GM18502 (cell line): ENCODE measurements around the gene EEPD1.

Experiments used
- ATAC-seq: cut with Tn5 transposase; IDR thresholded peaks from one replicate; pipeline ENCODE4 v1.9.1; 2021; ENCODE audit warnings: mild to moderate bottlenecking; ENCODE audit not compliant: unreplicated experiment, poor library complexity

EEPD1 gene

GRCh38 chr7:36153571-36154097 is 580 bp downstream of the EEPD1 start:
- peak; percentile 17 for ATAC-seq

DNA sequence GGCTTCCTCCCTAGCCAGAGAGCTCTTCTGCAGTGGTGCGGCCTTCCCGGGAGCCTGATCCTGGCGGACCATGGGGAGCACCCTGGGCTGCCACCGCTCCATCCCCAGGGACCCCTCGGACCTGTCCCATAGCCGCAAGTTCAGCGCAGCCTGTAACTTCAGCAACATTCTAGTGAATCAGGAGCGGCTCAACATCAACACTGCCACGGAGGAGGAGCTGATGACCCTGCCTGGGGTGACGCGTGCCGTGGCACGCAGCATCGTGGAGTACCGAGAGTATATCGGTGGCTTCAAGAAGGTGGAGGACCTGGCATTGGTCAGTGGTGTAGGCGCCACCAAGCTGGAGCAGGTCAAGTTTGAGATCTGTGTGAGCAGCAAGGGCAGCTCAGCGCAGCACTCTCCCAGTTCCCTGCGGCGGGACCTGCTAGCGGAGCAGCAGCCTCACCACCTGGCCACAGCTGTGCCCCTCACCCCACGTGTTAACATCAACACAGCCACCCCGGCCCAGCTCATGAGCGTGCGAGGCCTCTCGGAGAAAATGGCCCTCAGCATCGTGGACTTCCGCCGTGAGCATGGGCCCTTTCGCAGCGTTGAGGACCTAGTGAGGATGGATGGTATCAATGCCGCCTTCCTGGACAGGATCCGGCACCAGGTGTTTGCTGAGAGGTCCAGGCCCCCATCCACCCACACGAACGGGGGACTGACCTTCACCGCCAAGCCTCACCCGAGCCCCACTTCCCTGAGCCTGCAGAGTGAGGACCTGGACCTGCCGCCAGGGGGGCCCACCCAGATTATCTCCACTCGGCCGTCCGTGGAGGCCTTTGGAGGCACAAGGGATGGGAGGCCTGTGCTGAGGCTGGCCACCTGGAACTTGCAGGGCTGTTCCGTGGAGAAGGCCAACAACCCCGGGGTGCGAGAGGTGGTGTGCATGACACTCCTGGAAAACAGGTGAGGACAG is 1.5 kb downstream of the EEPD1 start:
- ATAC-seq, result no peak

DNA sequence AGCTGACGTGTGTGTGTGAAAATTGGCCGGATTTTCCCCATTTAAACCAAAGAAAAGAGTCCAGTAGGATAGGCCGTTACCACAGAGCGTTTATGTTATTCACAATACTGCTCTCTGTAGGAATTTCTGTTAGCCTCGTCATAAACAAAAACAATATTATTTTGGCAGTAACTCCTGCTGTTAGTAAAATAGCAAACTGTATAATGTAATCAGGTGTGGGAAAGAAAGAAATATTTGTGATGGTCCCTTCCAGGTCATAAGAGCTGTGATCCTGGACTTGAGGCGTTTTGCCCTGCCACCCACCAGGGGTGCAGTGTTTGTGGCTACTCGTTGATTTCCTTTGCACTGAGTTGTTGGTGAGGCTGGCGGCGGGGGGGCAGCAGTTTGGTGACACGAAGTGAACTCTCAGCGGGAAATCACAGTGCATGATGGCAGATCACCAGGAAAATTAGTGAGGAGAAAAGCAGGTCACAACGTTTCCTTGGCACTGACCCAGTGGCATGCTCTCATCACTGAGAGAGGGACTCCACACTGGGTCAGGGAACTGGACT is 2.8 kb downstream of the EEPD1 start:
- no peak for ATAC-seq

GRCh38 chr7:36157527-36158320 is 4.7 kb downstream of the EEPD1 start:
- no peak for ATAC-seq

DNA sequence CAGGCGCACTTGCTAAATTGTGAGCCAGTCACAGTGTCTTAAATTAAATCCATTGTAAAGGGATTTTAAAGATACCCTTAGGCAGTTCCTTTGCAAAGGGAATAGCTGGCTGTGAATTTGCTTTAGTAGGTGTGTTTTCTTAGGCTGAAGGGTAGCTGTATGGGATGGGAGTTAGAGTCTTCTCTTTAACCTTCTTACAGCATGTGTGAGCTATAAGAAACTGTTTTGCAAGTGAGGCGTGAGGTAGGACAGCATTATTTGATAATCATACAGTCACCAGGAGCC is 5.2 kb downstream of the EEPD1 start:
- no peak for ATAC-seq

GRCh38 chr7:36159618-36160017 is 6.6 kb downstream of the EEPD1 start:
- ATAC-seq, result no peak

GRCh38 chr7:36160313-36160712 is 7.3 kb downstream of the EEPD1 start:
- ATAC-seq, result no peak

DNA sequence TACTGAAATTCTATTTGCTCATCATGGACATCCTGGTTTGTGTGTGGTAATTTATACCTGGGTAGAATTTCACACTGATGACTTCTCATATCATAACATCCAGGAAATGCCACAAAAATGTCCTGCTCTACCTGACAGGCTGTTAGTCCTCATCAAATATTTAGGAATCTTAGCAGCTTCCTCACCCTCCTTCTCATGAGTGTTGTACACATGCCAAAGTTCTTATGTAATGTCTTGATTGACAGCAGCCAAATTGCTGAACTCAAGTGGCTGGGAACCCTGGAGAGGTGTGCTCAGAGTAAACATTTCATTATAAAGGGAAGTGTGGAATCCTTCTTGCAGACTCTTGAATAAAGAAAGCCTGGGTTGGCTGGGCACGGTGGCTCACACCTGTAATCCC is 8.9 kb downstream of the EEPD1 start:
- ATAC-seq, result no peak

GRCh38 chr7:36165059-36165458 is 12.0 kb downstream of the EEPD1 start:
- no peak for ATAC-seq

DNA sequence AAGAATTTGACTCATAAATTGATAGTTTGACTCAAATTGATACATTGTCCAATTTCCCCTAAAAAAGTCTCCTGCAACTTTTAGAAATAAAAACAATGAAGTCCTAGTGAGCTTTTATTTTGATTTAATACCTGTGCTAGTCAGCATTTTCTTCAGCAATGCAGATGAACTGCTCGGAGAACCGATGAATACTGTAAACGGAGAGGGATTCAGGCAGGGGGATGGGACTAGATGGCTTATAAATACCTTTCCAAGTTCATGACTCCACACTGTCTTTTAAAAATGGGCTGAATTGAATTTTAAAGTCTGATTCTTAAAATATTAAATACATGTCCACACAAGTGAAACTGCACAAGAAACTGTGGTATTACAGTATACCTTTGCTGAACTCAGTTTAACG is 12.7 kb downstream of the EEPD1 start:
- no peak for ATAC-seq

GRCh38 chr7:36167403-36168050 is 14.5 kb downstream of the EEPD1 start:
- ATAC-seq, result no peak

DNA sequence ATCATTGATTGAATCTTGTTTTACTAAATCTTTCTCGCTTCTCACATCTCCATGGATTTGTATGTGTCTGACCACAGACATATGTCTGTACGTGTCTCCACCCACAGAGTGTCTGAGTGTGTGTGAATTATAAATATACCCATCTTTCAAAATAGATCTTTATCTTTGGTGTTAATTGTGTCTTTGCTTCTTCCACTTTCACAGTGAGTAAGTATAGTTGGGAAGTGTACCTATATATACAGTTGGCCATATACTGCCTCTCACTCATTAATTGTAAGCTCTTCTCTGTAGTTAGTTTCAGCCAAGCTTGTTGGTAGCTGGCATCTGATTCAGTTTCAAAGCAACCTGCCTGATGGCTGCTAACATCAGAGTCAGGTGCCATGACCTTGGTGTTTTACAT is 18.4 kb downstream of the EEPD1 start:
- peak; percentile 82 for ATAC-seq

DNA sequence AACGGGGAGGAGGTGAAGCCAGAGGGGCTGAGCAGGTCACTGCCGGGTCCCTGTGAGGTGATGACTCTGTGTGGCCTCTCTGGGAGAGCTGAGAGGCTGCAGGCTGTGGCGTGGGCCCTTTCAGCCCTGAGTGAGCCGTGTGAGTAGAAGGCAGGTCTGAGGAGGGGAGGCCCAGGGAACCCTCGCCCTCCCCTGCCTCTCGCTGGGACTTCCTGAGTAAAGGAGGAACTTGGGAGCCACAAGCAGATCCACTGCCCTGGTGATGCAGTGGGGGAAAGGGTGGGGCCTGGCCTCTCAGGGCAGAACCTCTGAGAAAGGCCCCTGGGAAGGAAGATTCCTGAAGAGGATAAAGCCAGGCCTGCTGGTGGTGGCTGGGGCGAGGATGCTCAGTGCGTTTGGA is 22.8 kb downstream of the EEPD1 start:
- ATAC-seq, result no peak

DNA sequence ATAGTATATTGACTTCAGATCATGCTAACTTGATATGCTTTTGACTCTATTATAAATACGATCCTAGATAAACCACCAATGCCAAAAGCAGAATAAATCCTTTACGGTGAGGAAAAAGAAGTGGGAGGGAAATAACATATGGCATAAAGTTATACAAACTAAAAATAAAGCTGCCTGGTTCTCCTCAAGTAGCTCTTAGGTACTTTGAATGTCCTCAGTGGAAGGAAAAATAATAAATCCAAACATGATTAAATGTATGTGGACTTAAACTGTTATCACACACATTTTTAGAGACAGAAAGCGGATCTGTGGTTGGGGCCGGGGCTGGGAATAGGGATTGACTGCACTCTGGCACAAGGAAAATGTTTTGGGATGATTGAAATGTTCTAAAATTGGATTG is 23.6 kb downstream of the EEPD1 start:
- no peak for ATAC-seq

DNA sequence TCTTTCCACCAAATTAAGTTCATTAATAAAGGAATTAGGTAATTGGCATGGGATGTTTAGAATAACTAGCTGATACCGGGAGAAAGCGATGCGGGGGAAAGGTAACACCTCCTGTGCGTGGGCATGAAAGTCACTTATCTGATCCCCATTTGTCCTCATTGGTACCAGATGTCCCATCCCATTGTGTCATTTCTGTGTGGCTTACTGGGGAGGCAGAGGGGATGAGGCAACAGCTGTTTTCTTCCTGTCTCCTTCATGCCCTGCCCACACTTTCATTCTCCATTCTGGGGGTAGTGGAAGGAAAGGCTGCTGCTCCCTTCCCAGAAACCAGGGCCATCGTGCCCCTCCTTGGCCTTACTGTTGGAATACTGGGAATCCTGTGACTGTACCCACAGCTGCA is 27.1 kb downstream of the EEPD1 start:
- no peak for ATAC-seq

DNA sequence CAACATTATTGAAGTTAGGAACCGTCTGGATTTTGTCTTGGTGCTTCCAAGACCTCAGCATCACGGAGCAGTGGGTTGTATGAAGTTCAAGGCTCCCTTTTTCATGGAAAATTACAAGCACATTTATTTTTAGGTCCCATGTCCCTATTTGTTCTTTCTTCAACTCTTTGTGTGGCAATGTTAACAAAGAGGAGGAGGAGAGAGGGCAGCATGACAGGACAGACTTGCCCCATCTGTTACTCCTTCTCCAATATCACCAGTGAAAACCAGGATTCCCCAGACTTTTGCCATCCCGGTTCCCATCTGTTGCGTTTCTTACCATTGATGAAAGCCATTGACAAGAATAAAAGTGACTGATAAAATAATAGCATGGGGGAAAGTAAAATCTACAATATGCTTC is 28.6 kb downstream of the EEPD1 start:
- no peak for ATAC-seq

- ATAC-seq, result no peak
Observed at GRCh38 chr7:36182854-36183604, 30.0 kb downstream of the EEPD1 start.

GRCh38 chr7:36185092-36185491 is 32.0 kb downstream of the EEPD1 start:
- ATAC-seq, result no peak

- no peak for ATAC-seq
Observed at GRCh38 chr7:36185756-36186155, 32.7 kb downstream of the EEPD1 start.
